ENCODE results near the gene TMSB10.
"Not testable (repeated sequence)": the region's sequence is repeated elsewhere in the genome, so short reads cannot be mapped to it uniquely, and the experiment has no call there.

The TMSB10 gene

DNA sequence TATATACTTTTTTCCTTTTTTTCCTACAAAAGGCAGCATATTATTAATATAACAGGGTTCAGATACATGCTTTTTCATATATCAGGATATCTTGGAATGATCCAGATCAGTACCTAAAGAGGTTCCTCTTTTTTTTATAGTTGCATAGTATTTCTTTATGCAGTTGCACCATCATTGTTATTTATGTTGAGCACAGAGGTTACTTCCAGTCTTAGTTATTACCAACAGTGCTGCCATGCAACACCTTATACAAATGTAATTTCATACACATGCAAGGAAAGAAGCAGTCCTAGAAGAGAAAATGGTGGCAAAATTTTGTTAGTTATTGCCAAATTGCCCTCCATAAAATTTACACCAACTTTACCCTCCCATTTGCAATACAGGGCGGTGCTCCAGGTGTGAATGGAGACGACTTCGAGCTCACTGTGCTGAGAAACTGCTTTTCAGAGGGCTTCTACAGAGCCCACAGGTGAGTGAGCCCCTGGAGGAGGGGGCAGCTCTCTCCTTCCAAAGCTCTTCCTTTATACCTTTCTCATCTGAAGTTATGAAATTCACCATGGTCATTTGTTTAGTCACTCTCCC is 35.5 kb downstream of the TMSB10 start:
- no peak for DNase-seq

DNA sequence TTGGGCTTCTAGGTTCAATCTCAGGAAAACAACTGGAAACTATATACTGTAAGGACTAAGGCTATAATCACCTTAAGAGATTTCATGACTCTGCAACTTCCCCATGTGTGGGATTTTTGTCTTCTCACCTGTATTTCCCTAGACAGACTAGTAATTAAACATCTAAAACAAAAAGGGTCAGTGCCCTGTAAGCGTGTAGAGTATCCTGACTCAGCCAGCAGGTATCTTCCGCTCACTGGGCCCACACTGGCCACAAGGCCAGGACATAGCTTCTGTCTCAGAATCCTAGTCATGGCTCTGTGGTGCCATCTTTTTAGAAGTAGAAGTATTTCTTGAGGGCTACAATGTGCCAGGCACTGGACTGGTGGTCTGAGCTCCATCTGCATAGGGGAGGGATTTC is 36.7 kb downstream of the TMSB10 start:
- DNase-seq, result no peak

DNA sequence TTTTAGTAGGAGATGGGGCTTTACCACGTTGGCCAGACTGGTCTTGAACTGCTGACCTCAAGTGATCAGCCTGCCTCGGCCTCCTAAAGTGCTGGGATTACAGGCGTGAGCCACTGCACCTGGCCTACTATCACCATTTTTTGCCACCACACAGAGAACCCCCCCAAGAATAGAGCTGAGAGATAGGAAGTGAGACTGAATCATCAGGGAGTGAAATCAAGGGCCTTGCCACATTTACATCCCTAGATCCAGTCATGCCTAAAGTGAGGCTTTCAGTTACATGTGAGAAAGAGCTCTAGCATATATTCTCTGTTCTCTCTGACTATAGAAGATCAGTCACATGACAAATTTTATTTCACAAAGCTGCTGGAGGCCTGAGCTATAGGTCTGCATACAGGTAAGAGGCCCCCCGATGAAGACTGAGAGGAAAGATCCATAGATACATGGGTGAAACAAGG is 37.5 kb downstream of the TMSB10 start:
- DNase-seq, result no peak

DNA sequence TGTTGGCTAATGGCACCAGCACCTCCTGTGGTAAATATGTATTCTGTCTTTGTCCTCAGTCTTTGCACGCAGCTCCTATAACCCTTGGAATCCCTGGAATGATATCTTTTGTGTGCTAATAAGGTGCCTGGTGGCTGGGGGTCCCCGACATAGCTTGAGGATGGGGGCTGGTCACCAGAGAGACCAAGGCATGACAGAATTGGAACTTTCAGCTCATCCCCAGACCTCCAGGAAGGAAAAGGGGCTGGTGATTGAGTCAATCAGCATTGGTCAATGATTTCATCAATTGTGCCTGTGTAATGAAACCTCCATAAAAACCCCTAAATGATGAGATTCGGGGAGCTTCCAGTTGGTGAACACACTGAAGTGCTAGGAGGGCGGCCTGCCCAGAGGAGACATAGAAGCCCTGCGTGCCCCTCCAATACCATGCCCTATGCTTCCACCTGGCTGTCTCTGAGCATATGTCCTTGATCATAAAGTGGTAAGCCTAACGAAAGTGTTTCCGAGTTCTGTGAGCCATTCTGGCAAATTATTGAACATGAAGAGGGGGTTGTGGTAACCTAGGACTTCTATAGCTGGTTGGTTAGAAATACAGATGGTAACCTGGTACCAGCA is 38.9 kb downstream of the TMSB10 start:
- DNase-seq, result no peak

DNA sequence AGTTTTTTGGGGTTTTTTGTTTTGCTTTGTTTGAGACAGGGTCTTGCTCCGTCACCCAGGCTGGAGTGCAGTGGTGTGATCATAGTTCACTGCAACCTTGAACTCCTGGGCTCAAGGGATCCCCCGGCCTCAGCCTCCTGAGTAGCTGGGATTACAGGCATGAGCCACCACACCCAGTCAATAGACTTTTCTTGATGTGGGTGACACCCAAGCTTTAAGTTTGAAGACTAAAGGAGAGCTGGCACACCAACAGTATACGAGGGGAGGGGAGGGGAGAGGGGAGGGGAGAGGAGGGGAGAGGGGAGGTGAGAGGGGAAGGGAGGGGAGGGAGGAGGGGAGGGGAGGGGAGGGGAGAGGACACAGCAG is 40.4 kb downstream of the TMSB10 start:
- DNase-seq, result not testable (repeated sequence)

DNA sequence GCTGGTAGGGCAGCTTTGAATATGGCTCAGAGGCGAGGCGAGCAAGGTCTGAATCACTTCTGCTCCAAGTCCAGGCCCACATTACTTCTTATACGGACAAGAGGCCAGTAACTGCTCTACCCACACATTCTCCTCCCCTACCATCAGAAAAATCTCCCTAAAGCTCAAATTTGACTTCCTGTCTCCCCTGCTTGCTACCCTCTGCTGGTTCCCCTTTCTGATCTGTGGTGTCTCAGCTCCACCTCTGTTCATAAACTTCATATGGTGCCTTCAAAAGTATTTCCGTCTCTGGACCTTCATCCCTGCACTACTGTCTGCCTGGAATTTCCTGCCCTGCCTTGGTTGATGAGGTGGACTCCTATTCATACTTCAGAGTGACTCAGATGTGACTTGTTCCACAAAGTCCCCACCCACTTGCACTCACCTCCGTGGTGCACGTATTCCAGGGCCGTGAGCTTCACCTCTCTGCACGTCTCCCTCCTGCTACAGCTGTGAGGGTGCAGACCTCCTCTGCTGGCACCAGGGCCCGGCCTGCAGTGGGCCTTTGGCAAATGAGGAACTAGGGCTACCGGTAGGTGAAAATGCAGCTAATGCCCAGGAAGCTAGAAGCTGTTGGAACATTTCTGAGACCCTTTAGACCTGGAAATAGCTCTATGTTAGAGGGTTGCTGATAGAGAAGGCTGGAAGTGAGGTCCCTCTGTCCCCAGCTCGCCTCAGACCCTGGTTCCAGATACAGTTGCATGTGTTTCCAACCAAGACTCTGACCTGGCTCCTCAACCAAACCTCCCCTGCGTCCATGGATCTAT is 41.0 kb downstream of the TMSB10 start:
- no peak for DNase-seq

DNA sequence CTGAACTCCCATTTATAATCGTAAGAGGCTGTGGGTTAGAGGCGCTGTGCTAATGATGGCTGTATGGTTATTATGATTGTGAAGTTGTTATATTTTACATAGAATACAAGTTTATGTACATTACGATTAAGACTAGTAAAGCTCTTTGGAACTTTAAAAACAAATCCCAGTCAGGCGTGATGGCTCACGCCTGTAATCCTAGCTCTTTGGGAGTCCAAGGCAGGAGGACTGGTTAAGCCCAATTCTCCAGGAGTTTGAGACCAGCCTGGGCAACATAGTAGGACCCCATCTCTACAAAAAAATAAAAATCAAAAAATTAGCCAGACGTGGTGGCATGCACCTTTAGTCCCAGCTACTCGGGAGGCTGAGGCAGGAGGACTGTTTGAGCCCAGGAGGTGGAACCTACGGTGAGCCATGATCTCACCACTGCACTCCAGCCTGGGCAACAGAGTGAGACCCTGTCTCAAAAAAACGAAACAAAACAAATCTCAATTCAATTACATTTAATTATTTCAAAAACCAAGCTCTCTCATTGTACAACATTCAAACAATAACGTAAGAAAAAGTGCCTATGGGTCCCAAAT is 41.6 kb downstream of the TMSB10 start:
- DNase-seq, result no peak

DNA sequence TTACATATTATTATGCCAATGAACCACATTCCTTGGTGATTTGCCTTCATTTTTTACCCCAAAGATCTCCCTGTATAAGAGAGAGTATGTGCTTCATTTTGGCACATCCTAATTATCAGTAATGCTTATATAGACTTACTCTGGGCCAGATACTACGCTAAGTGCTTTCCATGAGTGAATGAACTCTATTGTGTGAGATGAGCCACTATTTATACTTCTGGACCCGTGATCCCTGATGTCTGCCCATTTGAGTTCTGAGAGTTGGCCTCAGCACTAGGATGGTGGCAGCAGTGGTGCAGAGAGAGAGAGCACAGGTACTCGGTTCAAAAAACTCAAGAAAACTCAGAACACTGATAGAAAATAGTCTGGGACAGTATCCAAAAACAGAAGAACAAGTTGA is 48.1 kb downstream of the TMSB10 start:
- no peak for DNase-seq

DNA sequence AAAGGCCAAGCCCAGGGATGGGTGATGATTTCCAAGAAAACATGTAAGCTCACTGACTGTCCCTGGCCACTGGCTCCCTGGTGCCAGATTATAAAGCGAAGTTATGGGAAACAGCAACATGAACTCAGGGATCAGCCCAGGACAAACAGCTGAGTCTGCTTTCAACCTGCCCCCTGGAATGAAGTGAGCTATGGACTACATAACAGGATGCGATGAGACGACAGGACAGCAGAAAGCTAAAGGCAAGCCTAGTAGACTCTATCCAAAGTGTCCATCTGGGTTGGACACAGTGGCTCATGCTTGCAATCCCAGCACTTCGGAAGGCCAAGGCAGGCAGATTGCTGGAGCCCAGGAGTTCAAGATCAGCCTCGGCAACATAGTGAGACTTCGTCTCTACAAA is 48.9 kb downstream of the TMSB10 start:
- DNase-seq, result no peak
